ENCODE data around the gene PCMTD2. TPM values are rescaled to one million over a fixed set of nuclear protein-coding genes. Genes with fewer than 3 reads are reported as not detected.
A peak's percentile ranks its signal among the peaks of the same experiment; 100 is the strongest.

PCMTD2 gene
- total RNA-seq, 1 experiment from 2014 or later, result 30.5 TPM

DNA sequence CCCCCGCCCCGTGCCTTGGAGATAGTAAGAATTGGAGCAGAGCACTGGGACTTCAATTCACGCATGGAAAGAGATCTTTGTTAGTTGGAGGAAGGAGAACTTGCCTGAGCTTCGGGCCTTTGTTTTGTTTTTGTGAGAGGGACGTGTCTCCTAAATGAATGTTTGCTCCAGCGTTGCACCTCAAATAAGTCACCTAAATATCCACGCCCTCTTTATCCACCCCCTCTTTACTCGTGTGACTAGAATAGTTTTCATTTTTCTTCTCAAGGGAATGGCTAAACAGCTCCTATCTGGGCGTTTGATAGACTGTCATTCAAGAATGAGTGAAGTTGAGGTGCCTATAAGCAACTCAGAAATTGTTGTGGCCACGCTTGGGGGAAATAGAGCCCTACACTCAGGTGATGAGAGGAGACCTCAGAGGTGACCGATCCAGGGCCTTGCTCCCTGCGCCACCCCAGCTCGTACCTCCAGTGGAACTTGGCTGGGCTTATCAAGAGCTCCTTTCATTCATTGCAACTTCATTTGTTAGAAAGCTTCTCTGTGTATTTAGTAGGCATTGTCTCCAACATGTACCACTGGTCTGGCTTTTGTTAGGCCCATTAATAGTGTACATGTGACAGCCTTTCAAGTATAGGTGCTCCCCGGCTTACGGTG is 861 bp downstream of the PCMTD2 start:
- no peak for DNase-seq (ENCODE audit: low read depth)

DNA sequence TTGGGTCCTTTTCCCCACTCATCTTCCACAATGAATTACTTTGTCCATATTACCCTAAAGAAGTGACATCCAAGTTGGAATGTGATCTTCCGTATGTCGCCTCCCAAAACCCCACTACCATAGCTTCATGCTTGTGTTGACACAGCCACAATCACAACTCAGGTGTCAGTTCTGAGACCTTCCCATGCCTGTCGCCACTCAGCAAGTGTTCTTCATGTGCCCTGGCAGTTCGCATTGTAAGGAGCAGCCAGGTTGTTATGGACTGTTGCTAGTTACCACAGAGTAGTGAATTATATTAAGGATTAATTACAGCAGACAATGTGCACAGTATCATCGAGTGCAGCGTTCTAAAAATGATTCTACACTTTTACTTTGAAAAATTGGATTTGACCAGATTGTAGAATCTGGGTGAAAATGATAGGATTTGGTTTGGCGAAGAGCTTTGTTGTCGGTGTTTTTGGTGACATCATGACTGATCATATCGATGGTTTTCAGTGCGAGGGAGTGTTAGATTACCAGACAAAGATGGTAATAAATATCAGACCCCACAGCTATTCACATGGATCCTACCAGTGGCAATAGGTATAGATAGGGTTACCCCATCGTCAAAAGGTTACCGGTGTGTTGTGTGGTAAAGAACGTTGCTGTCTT is 1.7 kb downstream of the PCMTD2 start:
- no peak for DNase-seq (ENCODE audit: low read depth)

GRCh38 chr20:64258071-64258823 is 2.7 kb downstream of the PCMTD2 start:
- no peak for DNase-seq (ENCODE audit: low read depth)

- DNase-seq (ENCODE audit: low read depth), result no peak
Measured at GRCh38 chr20:64260239-64260638, 4.7 kb downstream of the PCMTD2 start.

DNA sequence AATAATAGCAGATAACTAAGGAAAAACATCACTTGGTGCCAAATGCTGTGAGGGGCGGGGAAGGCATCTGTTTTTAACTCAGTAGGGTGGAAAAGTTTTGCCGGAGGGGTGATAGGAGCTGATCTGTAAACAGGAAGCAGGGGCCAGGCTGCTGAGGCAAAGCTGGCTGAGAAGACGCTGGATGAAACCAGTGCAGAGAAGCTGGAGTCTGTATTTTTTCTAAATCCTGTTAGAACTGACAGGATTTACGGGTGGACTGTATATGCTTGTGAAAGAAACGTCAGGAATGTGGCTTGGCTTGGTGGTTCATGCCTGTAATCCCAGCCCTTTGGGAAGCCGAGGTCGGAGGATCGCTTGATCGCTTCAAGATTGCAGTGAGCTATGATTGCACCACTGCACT is 5.6 kb downstream of the PCMTD2 start:
- peak; percentile 29 for DNase-seq (ENCODE audit: low read depth)

DNA sequence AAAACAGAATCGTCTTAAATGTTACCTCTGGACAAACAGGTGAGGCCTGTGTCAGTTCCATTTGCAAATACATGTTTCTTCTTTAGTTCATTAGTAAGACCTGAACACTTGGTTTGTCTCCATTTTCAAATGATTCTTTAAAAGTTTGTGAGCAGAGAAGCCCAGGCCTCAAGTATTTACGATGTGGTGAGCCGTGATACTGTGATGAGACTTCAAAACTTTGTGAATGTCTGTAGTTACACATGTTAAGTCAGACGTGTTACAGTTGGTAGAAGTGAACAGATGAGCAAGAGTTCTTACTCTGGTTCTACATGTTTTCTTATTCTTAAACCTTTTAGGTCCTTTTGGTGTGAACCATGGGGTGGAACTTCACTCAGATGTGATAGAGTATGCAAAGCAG is 8.5 kb downstream of the PCMTD2 start:
- no peak for DNase-seq (ENCODE audit: low read depth)

DNA sequence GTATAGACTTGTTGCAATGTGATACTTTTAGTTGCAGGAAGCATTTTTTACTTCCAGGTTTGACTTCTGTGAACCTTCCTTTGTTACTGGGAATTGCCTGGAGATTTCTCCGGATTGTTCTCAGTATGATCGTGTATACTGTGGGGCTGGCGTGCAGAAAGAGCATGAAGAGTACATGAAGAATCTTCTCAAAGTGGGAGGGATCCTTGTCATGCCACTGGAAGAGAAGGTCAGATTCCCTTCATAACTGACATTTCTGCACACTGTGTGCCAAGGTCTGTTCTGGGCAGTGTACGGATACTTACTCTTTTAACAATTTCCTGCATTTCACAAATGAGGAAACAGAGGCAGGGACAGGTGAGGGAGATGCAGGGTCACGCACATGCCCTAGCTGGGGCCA is 9.7 kb downstream of the PCMTD2 start:
- no peak for DNase-seq (ENCODE audit: low read depth)

DNA sequence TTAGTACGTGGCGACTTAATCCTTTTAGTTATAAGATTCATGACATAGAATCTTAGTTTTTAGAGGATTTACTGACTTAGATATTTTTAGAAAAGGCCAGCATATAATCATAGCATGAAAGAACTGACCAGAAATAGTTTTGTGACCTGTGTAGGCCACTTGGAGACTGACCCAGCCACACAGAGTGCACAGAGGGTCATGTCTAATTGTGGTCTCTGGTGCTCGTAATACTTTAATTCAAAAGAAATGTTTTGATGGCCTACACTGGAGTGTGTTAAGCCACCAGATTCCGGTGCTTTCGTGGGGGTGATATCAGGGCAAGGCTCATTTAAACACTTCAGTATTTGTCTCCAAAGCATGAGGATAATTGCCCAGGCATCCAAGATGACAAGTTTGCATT is 11.4 kb downstream of the PCMTD2 start:
- DNase-seq (ENCODE audit: low read depth), result no peak

DNA sequence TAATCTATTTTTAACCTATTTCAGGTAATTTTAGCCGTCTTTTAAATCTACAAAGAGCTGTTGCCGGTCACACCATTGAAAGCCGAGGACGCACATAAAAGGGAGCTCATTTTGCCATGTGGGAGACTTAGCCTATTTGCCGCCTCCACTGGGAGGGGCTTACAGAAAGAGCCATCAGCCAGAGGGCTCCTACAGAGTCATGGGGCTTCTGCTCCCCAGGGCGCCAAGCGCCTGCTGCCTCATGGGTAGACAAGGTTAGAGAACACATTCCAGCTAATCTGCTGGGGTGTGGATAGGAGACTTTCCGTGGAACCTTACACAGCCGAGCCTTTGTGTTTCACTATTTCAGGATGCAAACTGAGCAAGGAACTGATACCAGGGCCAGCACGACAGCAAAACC is 12.6 kb downstream of the PCMTD2 start:
- no peak for DNase-seq (ENCODE audit: low read depth)

DNA sequence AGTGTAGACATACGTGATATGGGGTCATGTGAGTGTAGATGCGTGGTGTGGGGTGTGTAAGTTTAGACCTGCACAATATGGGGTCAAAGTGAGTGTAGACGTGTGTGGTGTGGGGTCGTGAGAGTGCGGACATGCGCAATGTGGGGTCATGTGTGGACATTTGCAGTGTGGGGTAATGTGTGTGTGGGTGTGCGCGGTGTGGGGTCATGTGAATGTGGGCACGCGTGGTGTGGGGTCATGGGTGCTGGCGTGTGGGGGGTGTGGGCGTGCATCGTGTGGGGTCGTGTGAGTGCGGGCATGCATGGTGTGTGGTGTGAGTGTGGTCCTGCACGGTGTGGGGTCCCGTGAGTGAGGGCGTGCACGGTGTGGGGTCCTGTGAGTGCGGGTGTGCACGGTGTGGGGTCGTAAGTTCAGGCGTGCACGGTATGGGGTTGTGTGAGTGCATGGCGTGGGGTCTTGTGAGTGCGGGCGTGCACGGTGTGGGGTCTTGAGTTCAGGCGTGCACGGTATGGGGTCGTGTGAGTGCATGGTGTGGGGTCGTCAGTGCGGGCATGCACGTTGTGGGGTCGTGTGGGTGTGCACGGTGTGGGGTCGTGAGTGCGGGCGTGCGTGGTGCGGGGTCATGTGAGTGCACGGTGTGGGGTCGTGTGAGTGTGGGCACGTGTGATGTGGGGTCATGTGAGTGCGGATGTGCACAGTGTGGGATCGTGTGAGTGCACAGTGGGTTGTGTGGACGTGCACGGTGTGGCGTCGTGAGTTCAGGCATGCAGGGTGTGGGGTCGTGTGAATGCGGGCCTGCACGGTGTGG is 14.3 kb downstream of the PCMTD2 start:
- no peak for DNase-seq (ENCODE audit: low read depth)

GRCh38 chr20:64271636-64272035 is 16.1 kb downstream of the PCMTD2 start:
- DNase-seq (ENCODE audit: low read depth), result no peak

GRCh38 chr20:64273109-64273508 is 17.6 kb downstream of the PCMTD2 start:
- no peak for DNase-seq (ENCODE audit: low read depth)

GRCh38 chr20:64276817-64277216 is 21.3 kb downstream of the PCMTD2 start:
- DNase-seq (ENCODE audit: low read depth), result no peak

DNA sequence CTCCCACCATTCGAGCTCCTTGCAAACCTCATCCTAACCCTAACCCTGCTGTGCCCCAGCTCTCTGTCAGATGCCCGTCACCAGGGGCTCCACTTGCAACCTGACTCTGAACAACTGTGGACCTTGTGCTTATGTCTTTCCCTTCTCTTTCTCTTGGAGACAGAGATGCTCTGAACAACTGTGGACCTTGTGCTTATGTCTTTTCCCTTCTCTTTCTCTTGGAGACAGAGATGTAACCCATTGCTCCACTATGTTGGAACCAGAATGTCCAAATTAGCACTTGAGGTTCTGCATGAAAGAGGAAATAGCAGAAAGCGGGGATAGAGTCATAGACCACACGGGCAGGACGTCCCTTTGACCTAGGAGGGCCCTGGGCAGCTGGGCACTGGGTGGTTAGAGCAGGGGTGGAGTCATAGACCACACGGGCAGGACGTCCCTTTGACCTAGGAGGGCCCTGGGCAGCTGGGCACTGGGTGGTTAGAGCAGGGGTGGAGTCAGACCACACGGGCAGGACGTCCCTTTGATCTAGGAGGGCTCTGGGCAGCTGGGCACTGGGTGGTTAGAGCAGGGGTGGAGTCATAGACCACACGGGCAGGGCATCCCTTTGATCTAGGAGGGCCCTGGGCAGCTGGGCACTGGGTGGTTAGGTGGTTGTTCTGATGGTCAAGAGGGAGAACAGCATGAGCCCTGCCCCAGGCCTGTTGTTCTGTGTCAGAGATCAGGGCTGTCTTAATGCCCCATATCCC is 22.2 kb downstream of the PCMTD2 start:
- peak; percentile 47 for DNase-seq (ENCODE audit: low read depth)

GRCh38 chr20:64278317-64278681 is 22.8 kb downstream of the PCMTD2 start:
- DNase-seq (ENCODE audit: low read depth), result no peak

- no peak for DNase-seq (ENCODE audit: low read depth)
Measured at GRCh38 chr20:64279826-64280459, 24.4 kb downstream of the PCMTD2 start.

- DNase-seq (ENCODE audit: low read depth), result no peak
Measured at GRCh38 chr20:64280460-64280843, 24.9 kb downstream of the PCMTD2 start.

DNA sequence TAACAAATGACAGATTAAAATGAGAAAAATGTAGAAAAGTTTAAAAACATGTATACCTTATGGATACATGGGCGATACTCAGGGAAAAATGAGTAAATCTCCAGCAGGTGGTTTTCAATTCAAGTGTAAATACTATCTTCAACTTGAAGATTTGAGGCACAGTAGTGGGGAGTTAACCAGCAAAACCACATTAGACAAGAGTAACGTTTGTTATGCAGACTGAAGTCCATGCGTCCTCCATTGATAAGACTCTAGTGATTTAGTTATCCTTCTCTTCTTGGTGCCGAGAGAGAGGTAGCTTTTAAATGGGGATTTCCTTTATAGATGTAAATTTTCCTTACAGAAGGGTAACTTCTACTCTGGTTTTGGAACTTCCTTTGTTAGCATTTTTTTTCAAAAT is 28.1 kb downstream of the PCMTD2 start:
- no peak for DNase-seq (ENCODE audit: low read depth)

DNA sequence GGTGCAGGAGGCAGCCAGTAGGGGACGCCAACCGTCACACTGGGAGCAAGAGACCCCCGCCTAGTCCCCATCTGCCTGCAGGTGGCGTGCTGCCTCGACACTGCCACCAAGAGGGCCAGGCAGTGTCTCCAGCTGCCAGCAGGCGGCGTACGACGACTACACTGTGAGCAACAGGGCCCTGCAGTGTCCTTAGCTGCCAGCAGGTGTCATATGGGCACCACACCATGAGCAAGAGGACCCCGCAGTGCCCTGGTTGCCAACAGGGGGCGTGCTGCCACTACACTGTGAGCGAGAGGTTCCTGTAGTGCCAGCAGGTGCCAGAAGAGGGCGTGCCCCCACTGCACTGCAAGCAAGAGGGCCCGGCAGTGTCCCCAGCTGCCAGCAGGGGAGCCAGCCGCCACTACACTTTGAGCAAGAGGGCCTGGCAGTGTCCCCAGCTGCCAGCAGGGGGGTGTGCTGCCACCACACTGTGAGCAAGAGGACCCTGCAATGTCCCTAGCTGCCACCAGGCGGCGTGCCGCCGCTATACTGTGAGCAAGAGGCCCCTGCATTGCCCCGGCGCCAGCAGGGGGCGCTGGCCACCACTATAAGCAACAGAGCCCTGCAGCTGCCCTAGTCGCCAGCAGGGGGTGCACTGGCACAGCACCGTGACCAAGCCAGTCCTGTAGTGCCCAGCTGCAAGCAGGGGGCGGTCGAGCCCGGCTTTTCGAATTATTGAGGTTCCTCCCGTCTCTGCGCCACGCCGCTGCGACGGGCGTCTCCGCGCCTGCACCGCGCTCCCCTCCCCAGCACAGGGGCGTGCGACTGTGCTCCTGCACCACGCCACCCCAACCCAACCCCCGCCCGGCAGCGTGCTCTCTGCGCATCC is 30.3 kb downstream of the PCMTD2 start:
- DNase-seq (ENCODE audit: low read depth), result peak; percentile 34
